ENCODE data around the gene EXOC3. TPM values are rescaled to one million over a fixed set of nuclear protein-coding genes. Genes with fewer than 3 reads are reported as not detected.

The EXOC3 gene
- total and polyA plus RNA-seq, 3 experiments from 2014 or later: 42.9 to 52.4 (median 50.2) TPM

DNA sequence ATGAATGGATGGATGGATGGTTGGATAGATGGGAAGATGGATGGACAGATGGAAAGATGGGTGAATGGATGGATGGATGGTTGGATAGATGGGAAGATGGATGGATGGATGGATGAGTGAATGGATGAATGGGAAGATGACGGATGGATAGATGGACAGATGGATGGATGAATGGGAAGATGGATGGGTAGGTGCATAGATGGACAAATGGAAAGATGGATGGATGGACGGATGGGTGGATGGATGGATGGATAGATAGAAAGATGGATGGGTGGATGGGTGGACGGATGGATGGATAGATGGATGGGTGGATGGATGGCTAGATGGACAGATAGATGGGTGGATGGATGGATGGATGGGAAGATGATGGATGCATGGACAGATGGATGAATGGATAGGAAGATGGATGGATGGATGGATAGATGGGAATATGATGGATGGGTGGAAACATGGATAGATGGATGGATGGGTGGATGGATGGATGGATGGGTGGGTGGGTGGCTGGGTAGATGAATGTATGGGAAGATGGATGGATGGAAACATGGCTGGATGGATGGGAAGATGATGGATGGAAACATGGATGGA, 16.5 kb upstream of the EXOC3 start:
- Histone ChIP-seq H3K9me3 (ENCODE audit: low read length) (no peaks in the 10 kb centered on the region), H3K4me3 (ENCODE audit: low read length) (no peak overlapping the region), H3K27me3 (ENCODE audit: insufficient read depth, low read length, poor library complexity, severe bottlenecking) (no peaks in the 10 kb centered on the region), H3K4me1 (ENCODE audit: insufficient read depth, low read length) (no peaks in the 10 kb centered on the region), H3K27ac (ENCODE audit: low read depth, low read length) (no peak overlapping the region), H3K36me3 (ENCODE audit: insufficient read depth, low read length) (no peaks in the 10 kb centered on the region)
- H3K27ac Mint-ChIP-seq: peak overlapping the region in 1 of 8 donors; percentile 52
- DNase-seq: no peak
- peaks cover 3 to 13% of the 10 kb centered on the region in 2 donors for H3K27me3 Mint-ChIP-seq
- peaks cover 0 to 4% (median 0%) of the 10 kb centered on the region in 3 donors for H3K36me3 Mint-ChIP-seq
- POLR2A ChIA-PET: no interaction called here
- H3K4me1 Mint-ChIP-seq: no peaks in the 10 kb centered on the region
- H3K9me3 Mint-ChIP-seq: no peaks in the 10 kb centered on the region
- CTCF ChIA-PET: interaction anchor here (0.9 to 1.4 kb wide), 3 partner anchors 8 to 155 kb away, joined by 3 to 4 read pairs (median 3); partner anchors contain the start of gene PDCD6
- H3K4me3 Mint-ChIP-seq: no peak overlapping the region

DNA sequence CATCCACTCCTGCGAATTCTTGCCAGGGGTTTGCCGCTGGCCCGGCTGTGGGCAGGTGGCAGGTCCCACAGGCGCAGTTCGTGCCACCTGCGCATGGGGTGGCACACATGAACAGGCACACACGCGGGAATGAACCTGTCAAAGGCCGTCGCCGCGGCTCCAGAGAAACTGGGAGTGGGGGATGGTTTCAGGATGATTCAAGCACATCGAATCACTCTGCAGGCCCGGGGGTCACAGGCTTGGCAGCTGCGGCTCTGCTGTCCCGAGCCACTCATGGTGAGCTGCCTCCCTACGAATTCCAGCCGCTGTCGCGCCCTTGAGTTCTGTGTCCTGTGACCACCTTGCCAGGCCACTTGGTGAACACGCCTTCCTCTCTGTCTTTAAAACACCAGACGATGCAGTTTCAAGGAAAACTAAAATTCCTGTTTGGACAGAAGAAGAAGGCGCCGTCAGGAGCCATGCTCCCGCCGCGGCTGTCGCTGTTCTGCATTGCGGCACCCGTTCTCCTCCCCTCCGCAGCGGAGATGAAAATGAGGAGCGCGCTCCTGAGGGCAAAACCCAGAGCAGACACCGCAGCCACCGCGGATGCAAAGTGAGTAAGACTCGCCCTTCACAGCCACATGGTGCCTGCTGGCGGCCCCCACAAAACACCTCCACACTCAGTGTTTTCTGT, 15.4 kb upstream of the EXOC3 start:
- H3K36me3 Mint-ChIP-seq: peaks cover 0 to 4% (median 0%) of the 10 kb centered on the region in 3 donors
- ChIA-PET CTCF (no interaction called here), POLR2A (no interaction called here)
- no peak overlapping the region for H3K4me3 Mint-ChIP-seq
- peaks cover 3 to 21% of the 10 kb centered on the region in 2 donors for H3K27me3 Mint-ChIP-seq
- no peak for DNase-seq
- no peak overlapping the region for H3K27ac Mint-ChIP-seq
- no peak overlapping the region for H3K4me3 ChIP-seq (ENCODE audit: low read length)
- no peaks in the 10 kb centered on the region for H3K4me1 ChIP-seq (ENCODE audit: insufficient read depth, low read length)
- no peak overlapping the region for H3K27ac ChIP-seq (ENCODE audit: low read depth, low read length)
- H3K9me3 Mint-ChIP-seq: no peaks in the 10 kb centered on the region
- no peaks in the 10 kb centered on the region for H3K4me1 Mint-ChIP-seq
- no peaks in the 10 kb centered on the region for H3K9me3 ChIP-seq (ENCODE audit: low read length)
- H3K27me3 ChIP-seq (ENCODE audit: insufficient read depth, low read length, poor library complexity, severe bottlenecking): no peaks in the 10 kb centered on the region
- no peaks in the 10 kb centered on the region for H3K36me3 ChIP-seq (ENCODE audit: insufficient read depth, low read length)

- H3K9me3 Mint-ChIP-seq: no peaks in the 10 kb centered on the region
- no peak for DNase-seq
- Histone ChIP-seq H3K9me3 (ENCODE audit: low read length) (no peaks in the 10 kb centered on the region), H3K27ac (ENCODE audit: low read depth, low read length) (no peak overlapping the region), H3K36me3 (ENCODE audit: insufficient read depth, low read length) (no peaks in the 10 kb centered on the region), H3K4me3 (ENCODE audit: low read length) (no peak overlapping the region), H3K4me1 (ENCODE audit: insufficient read depth, low read length) (no peaks in the 10 kb centered on the region), H3K27me3 (ENCODE audit: insufficient read depth, low read length, poor library complexity, severe bottlenecking) (no peaks in the 10 kb centered on the region)
- ChIA-PET CTCF (interaction anchor here (1.1 to 1.5 kb wide), 2 partner anchors 111 to 240 kb away, joined by 4 to 7 read pairs; no protein-coding TSS in a partner anchor), POLR2A (no interaction called here)
- no peak overlapping the region for H3K4me3 Mint-ChIP-seq
- H3K4me1 Mint-ChIP-seq: no peaks in the 10 kb centered on the region
- H3K36me3 Mint-ChIP-seq: peaks cover 0 to 4% (median 0%) of the 10 kb centered on the region in 3 donors
- H3K27me3 Mint-ChIP-seq: peaks cover 3 to 21% of the 10 kb centered on the region in 2 donors
- no peak overlapping the region for H3K27ac Mint-ChIP-seq
Observed at GRCh38 chr5:428219-428618, 14.8 kb upstream of the EXOC3 start.

DNA sequence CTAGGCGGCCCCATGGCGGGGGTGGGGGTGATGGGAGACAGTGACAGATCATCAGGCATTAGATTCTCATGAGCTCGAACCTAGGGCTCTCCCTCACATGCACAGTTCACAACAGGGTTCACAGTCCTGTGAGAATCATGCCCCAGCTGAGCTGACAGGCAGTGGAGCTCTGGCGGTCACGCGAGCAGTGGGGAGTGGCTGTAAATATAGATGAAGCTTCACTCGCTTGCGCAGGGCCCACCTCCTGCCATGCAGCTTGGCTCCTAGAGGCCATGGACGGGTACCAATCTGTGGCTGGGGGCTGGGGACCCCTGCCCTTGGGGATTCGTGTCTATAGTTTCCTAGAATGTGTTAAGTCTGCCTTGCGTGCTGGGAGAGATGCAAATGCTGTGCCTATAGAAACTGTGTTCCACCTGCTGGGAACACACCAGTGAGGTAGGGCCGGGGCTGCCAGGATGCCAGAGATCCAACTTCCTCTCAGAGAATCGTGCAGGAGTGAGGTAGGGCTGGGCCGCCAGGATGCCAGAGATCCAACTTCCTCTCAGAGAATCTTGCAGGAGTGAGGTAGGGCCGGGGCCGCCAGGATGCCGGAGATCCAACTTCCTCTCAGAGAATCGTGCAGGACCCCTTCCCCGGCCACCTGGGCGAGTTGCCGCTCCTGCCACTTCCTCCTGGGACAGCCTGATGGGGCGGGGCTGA, 14.1 kb upstream of the EXOC3 start:
- Histone ChIP-seq H3K4me3 (ENCODE audit: low read length) (no peak overlapping the region), H3K36me3 (ENCODE audit: insufficient read depth, low read length) (no peaks in the 10 kb centered on the region), H3K4me1 (ENCODE audit: insufficient read depth, low read length) (no peaks in the 10 kb centered on the region), H3K27me3 (ENCODE audit: insufficient read depth, low read length, poor library complexity, severe bottlenecking) (no peaks in the 10 kb centered on the region), H3K27ac (ENCODE audit: low read depth, low read length) (no peak overlapping the region), H3K9me3 (ENCODE audit: low read length) (no peaks in the 10 kb centered on the region)
- CTCF ChIA-PET: interaction anchor here (1.1 to 1.5 kb wide), 2 partner anchors 112 to 240 kb away, joined by 4 to 7 read pairs; no protein-coding TSS in a partner anchor
- H3K4me3 Mint-ChIP-seq: no peak overlapping the region
- H3K27ac Mint-ChIP-seq: peak overlapping the region in 1 of 8 donors; percentile 32
- H3K27me3 Mint-ChIP-seq: peaks cover 3 to 21% of the 10 kb centered on the region in 2 donors
- DNase-seq: no peak
- POLR2A ChIA-PET: no interaction called here
- H3K4me1 Mint-ChIP-seq: no peaks in the 10 kb centered on the region
- peaks cover 0 to 4% (median 0%) of the 10 kb centered on the region in 3 donors for H3K36me3 Mint-ChIP-seq
- H3K9me3 Mint-ChIP-seq: no peaks in the 10 kb centered on the region

- H3K36me3 ChIP-seq (ENCODE audit: insufficient read depth, low read length): no peaks in the 10 kb centered on the region
- H3K4me1 Mint-ChIP-seq: no peaks in the 10 kb centered on the region
- CTCF ChIA-PET: interaction anchor here (1.0 to 2.8 kb wide), 4 partner anchors 20 to 241 kb away, joined by 3 to 23 read pairs (median 7); no protein-coding TSS in a partner anchor
- H3K27ac ChIP-seq (ENCODE audit: low read depth, low read length): no peak overlapping the region
- no peak overlapping the region for H3K4me3 Mint-ChIP-seq
- H3K9me3 Mint-ChIP-seq: no peaks in the 10 kb centered on the region
- no peaks in the 10 kb centered on the region for H3K9me3 ChIP-seq (ENCODE audit: low read length)
- no peaks in the 10 kb centered on the region for H3K27me3 ChIP-seq (ENCODE audit: insufficient read depth, low read length, poor library complexity, severe bottlenecking)
- H3K27me3 Mint-ChIP-seq: peaks cover 3 to 21% of the 10 kb centered on the region in 2 donors
- no peak overlapping the region for H3K27ac Mint-ChIP-seq
- no peak overlapping the region for H3K4me3 ChIP-seq (ENCODE audit: low read length)
- DNase-seq: no peak
- POLR2A ChIA-PET: no interaction called here
- peaks cover 0 to 4% (median 0%) of the 10 kb centered on the region in 3 donors for H3K36me3 Mint-ChIP-seq
- no peaks in the 10 kb centered on the region for H3K4me1 ChIP-seq (ENCODE audit: insufficient read depth, low read length)
Observed at GRCh38 chr5:429453-430188, 13.4 kb upstream of the EXOC3 start.

DNA sequence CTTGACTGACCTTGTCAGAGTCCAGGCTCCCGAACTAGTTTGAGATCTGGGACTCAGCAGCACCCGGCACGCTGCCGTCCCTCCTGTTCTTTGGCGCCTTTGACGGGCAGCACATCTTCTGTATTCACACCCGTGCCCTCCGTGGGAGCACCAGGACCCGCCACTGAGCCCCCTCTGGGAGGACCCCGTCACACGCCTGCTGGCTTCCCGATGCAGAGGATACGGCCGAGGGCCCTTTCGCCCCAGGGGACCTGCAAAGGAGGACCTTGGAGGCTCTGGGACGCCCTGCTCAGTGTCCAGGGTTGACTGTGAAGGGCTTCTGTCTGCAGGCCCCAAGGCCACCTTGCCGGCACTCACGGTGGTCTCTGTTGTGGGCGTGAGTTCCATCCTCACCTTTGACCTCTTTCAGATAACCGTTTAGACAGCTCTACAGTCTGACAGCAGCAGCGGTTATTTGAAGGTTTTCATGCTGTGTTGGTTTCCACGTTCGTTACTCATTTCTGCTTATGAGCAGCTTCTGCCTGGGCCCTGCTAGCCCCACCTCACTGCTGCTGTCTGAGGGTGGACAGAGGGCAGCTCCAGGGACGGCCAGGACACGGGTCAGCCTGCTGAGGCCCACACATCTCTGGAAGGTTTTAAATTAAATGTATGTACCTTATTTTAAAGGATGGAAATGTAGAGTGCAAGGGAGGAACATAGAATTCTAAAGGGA, 12.6 kb upstream of the EXOC3 start:
- no peak for DNase-seq
- H3K27ac ChIP-seq (ENCODE audit: low read depth, low read length): no peak overlapping the region
- H3K27me3 ChIP-seq (ENCODE audit: insufficient read depth, low read length, poor library complexity, severe bottlenecking): no peaks in the 10 kb centered on the region
- H3K4me3 ChIP-seq (ENCODE audit: low read length): no peak overlapping the region
- Mint-ChIP-seq H3K36me3 (peaks cover 0 to 4% (median 0%) of the 10 kb centered on the region in 3 donors), H3K4me1 (no peaks in the 10 kb centered on the region), H3K27ac (no peak overlapping the region), H3K27me3 (peaks cover 3 to 20% of the 10 kb centered on the region in 2 donors), H3K4me3 (no peak overlapping the region), H3K9me3 (no peaks in the 10 kb centered on the region)
- ChIA-PET POLR2A (no interaction called here), CTCF (interaction anchor here (0.9 to 2.8 kb wide), 6 partner anchors 9 to 242 kb away, joined by 3 to 23 read pairs (median 4); no protein-coding TSS in a partner anchor)
- H3K4me1 ChIP-seq (ENCODE audit: insufficient read depth, low read length): no peaks in the 10 kb centered on the region
- no peaks in the 10 kb centered on the region for H3K36me3 ChIP-seq (ENCODE audit: insufficient read depth, low read length)
- no peaks in the 10 kb centered on the region for H3K9me3 ChIP-seq (ENCODE audit: low read length)

GRCh38 chr5:431001-431710, 11.8 kb upstream of the EXOC3 start:
- H3K4me3 Mint-ChIP-seq: no peak overlapping the region
- H3K27ac Mint-ChIP-seq: peak overlapping the region in 1 of 8 donors; percentile 38
- H3K4me1 Mint-ChIP-seq: no peaks in the 10 kb centered on the region
- peak in 2 of 5 donors; percentile 15 to 63 for DNase-seq
- no peaks in the 10 kb centered on the region for H3K9me3 ChIP-seq (ENCODE audit: low read length)
- H3K27ac ChIP-seq (ENCODE audit: low read depth, low read length): no peak overlapping the region
- no peaks in the 10 kb centered on the region for H3K4me1 ChIP-seq (ENCODE audit: insufficient read depth, low read length)
- no peak overlapping the region for H3K4me3 ChIP-seq (ENCODE audit: low read length)
- peaks cover 3 to 17% of the 10 kb centered on the region in 2 donors for H3K27me3 Mint-ChIP-seq
- H3K27me3 ChIP-seq (ENCODE audit: insufficient read depth, low read length, poor library complexity, severe bottlenecking): no peaks in the 10 kb centered on the region
- H3K36me3 Mint-ChIP-seq: peaks cover 0 to 2% (median 0%) of the 10 kb centered on the region in 3 donors
- CTCF ChIA-PET: interaction anchor here (0.9 to 2.8 kb wide), 6 partner anchors 8 to 243 kb away, joined by 3 to 23 read pairs (median 4); no protein-coding TSS in a partner anchor
- no peaks in the 10 kb centered on the region for H3K9me3 Mint-ChIP-seq
- POLR2A ChIA-PET: no interaction called here
- H3K36me3 ChIP-seq (ENCODE audit: insufficient read depth, low read length): no peaks in the 10 kb centered on the region

Measured in CD8-positive, alpha-beta memory T cell (primary cell).